WERI-Rb-1 (cell line): ENCODE measurements around the gene GYPE.
"Not testable (repeated sequence)": the region's sequence is repeated elsewhere in the genome, so short reads cannot be mapped to it uniquely, and the experiment has no call there.

ENCODE experiments used
- DNase-seq: peaks from one replicate; pipeline ENCODE4 v3.0.0-alpha.2; 2020
- H3K27ac ChIP-seq: fragments of 250-450 bp; sonication (Bioruptor Pico); 2 replicates; pipeline ENCODE4 v1.5.1; 2020; ENCODE audit warnings: mild to moderate bottlenecking, moderate library complexity
- H3K27me3 ChIP-seq: fragments of 250-450 bp; sonication (Bioruptor Pico); 2 replicates; pipeline ENCODE4 v1.5.1; 2021; ENCODE audit warnings: mild to moderate bottlenecking, low read depth, moderate library complexity; ENCODE audit not compliant: insufficient read depth, severe bottlenecking
- H3K36me3 ChIP-seq: fragments of 250-450 bp; sonication (Bioruptor Pico); 2 replicates; pipeline ENCODE4 v1.5.1; 2020; ENCODE audit warnings: mild to moderate bottlenecking, moderate library complexity
- H3K4me3 ChIP-seq: 2 replicates; pipeline ENCODE4 v1.5.1; 2011; ENCODE audit warnings: low read depth, mild to moderate bottlenecking, control low read depth, low read length
- H3K9me3 ChIP-seq: fragments of 250-450 bp; sonication (Bioruptor Pico); 2 replicates; pipeline ENCODE4 v1.5.1; 2021; ENCODE audit warnings: mild to moderate bottlenecking, moderate library complexity; ENCODE audit not compliant: severe bottlenecking
- TF ChIP-seq, protein P1 (sequence below): IDR thresholded peaks from 2 replicates; pipeline ENCODE4 v1.5.1; 2011; ENCODE audit warnings: low read depth, mild to moderate bottlenecking, control low read depth, inconsistent platforms, low read length

GYPE gene

DNA sequence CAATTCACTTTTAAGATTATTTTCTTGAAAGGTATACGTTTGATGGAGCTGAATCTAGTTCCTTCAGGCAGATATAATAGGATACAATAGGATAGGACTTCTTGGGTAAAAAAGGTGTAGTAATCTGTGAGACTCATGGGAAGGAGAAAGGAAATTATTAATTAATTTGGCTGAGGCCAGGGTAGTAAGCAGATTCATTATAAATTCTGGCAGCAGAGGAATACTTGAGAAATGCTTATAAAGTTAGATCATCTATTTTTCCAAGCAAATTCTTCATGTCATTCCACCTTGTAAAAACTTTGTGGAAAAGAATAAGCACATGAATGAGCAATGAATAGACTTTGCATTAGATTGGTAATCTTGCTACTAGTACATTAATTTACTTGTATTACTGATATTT lies 46.9 kb downstream of the GYPE start:
- TF ChIP-seq, protein P1, sequence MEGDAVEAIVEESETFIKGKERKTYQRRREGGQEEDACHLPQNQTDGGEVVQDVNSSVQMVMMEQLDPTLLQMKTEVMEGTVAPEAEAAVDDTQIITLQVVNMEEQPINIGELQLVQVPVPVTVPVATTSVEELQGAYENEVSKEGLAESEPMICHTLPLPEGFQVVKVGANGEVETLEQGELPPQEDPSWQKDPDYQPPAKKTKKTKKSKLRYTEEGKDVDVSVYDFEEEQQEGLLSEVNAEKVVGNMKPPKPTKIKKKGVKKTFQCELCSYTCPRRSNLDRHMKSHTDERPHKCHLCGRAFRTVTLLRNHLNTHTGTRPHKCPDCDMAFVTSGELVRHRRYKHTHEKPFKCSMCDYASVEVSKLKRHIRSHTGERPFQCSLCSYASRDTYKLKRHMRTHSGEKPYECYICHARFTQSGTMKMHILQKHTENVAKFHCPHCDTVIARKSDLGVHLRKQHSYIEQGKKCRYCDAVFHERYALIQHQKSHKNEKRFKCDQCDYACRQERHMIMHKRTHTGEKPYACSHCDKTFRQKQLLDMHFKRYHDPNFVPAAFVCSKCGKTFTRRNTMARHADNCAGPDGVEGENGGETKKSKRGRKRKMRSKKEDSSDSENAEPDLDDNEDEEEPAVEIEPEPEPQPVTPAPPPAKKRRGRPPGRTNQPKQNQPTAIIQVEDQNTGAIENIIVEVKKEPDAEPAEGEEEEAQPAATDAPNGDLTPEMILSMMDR: no peak
- no peak overlapping the region for H3K27ac ChIP-seq
- no peaks in the 10 kb centered on the region for H3K27me3 ChIP-seq
- DNase-seq: no peak
- no peaks in the 10 kb centered on the region for H3K9me3 ChIP-seq
- no peak overlapping the region for H3K4me3 ChIP-seq
- no peaks in the 10 kb centered on the region for H3K36me3 ChIP-seq

DNA sequence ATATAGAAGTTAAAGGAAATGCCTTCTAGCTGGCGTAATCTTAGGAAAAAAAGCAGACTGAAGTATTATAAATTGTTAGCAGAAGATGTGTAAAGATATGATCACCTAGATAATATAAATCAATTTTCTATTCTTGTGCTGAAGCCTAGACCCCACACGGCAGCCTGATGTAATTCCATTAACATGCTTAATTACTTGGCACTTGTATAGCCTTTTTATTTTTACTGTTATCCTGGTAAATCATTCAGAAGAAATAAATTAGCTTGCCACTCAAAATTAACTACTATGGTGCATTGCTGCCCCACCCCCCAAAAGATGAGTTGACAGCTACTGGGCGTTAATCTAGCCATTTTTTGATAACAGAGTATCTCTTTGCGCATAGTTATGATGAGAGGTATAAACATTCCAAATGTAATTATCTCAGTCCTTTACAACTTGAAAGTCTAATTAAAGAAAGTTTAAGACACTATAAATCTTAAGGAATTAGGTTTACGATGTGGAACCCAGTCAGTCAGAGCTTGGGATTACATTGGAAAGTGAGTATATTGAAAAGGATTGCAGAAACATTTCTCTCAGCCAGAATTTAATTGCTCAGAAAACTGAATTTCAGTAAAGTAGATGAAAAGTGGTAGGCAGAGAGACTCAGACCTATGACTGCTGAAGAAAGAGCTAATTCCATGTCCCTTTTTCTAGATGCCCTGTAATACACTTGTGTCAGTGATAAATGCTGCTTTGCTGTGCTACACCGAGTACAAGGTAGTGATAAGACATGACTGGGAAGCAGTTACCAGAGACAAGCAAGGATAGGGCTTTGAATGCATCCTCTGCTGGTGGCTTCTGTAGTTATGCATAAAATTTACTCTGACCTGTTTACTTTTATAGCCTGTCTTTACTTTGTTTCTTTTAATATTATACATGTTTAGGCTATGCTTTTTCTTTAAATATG lies 47.7 kb downstream of the GYPE start:
- not testable (repeated sequence) for DNase-seq, H3K9me3 ChIP-seq, H3K27ac ChIP-seq, H3K4me3 ChIP-seq, H3K27me3 ChIP-seq, H3K36me3 ChIP-seq

DNA sequence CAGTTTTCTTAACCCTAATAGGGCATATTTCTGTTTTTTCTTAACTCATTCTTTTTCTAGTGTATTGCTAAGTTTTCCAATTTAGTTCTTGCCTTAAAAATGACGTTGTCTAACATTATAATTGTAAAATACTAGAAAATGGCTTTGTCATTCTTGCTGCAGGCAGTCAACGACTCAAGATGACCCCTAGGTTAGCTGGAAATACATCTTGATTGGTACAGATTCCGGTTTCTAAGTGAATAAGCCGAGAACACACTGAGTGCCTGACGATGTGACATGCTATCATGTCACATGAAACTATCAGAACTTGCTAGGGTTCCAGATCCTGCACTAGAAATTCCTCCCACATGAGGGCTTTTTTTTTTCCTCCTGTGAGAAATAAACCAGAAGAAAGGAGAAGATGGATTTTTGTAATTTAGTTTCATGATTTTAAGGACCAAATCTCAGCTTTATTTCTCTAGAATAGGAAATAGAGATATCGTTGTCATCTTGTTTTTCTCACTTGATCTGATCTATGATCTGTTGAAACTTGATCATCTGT lies 49.3 kb downstream of the GYPE start:
- H3K27me3 ChIP-seq, H3K4me3 ChIP-seq, H3K36me3 ChIP-seq, H3K27ac ChIP-seq, DNase-seq, H3K9me3 ChIP-seq: not testable (repeated sequence)

DNA sequence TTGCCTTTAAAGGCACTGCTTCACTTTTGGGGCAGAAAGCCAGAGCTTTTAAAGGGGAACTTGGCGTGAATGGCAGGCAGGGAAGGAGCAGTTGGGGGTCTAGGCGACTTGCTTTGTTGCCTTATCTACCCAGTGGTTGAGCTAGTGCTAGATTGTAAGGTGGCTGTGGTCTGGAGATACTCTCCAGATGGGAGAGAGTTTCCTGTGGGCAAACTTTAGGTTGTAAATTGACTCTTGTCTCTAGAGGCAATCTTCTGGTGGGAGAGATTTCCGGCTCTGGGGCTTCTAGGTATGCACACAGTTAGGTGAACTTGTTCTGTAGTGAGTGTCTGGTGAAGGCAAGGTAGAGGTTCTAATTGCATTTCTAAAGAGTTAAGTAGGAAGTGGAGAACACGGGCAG lies 50.7 kb downstream of the GYPE start:
- not testable (repeated sequence) for H3K27me3 ChIP-seq, DNase-seq, H3K4me3 ChIP-seq, H3K36me3 ChIP-seq, H3K9me3 ChIP-seq, H3K27ac ChIP-seq

DNA sequence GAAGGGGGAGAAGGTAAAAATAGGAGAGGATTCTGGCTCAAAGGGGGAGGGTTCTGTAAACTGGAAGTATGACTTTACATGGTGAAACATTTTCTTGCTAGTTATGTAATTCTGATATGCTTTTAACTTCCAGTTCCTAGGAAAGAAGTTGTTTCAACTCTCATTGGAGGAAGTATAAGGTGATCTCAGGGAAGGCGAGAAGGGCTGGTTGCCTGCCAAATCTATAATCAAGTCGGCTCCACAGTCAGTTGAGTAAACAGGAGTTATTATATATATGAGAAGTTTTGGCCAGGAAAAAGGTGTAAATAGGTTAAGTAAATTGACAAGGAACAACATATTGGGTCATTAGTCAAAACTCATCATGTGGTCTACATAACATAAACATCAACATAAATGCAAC lies 56.1 kb downstream of the GYPE start:
- H3K27ac ChIP-seq, H3K36me3 ChIP-seq, DNase-seq, H3K4me3 ChIP-seq, H3K9me3 ChIP-seq, H3K27me3 ChIP-seq: not testable (repeated sequence)

DNA sequence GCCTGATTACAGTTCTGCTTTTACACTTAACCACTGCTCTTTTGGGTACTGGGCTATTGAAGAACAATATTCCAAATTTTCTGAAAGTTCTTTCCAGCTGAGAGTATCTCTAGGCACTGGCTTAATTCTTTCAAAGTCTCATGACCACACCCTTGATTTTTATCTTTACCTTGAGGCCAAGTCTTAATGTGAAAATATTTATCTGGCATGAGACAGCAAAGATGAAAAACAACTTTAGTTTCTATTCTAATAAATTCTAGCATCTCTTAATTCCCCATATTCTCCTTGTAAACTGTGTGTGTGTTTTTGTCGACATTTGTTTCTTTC lies 61.9 kb downstream of the GYPE start:
- H3K9me3 ChIP-seq, DNase-seq, H3K4me3 ChIP-seq, H3K27ac ChIP-seq, H3K36me3 ChIP-seq, H3K27me3 ChIP-seq: not testable (repeated sequence)

DNA sequence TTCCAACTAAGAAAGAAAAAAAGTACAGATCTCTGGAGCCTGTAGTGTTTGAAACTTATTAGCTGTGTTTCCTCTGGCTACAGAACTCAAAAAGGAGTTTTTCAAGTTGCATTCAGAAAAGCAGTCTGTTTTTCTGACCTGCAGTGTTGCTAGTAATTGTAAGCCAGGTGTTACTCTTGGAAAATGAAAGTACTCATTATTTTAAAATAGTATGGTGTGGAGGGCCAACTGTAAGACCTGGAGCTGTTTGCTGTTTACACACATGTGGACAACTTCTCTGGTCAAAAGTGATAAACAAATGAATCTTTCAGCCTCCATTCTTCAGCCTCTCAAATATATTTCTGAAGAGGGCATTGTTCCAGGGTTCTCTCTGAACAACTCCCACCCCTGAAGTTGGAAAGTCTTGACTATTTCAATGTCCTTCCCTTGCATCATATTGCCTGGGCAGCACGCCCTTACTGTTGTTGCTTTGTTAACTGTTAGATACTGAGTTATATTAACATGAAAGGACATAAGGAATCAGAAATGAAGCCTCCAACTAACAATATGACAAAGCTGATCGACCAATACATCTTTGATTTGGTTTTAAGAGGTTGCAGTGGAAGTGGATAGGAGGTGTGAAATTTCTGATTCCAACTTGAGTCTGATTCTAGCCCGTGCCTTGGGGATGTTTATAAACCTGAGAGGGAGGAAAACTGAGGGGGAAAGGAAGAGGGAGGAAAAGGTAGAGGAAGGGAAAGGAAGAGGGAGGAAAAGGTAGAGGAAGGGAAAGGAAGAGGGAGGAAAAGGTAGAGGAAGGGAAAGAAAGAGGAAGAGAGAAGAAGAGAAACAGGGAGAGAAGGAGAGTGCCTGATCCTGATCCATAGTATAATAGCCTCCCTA lies 62.5 kb downstream of the GYPE start:
- H3K9me3 ChIP-seq, H3K27me3 ChIP-seq, H3K27ac ChIP-seq, DNase-seq, H3K36me3 ChIP-seq, H3K4me3 ChIP-seq: not testable (repeated sequence)

DNA sequence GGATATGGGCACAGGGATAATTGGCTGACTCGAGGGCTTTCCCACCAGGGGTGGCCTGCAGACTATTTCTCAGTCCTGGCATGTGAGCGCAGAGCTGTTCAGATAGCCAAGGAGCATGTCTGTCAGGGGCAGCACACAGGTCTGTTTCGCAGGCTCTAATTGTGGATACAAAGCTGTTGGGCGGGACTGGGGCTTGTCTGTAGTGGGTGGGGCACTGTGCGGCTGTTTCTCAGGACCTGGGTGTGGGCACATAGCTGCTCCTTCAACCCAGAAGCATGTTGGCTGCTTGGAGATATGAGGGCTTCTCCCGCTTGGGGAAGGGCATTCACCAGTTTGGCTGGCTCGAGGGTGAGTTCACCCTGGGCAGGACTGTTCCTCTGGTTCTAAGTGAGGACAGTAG lies 65.9 kb downstream of the GYPE start:
- not testable (repeated sequence) for H3K27ac ChIP-seq, DNase-seq, H3K4me3 ChIP-seq, H3K9me3 ChIP-seq, H3K27me3 ChIP-seq, H3K36me3 ChIP-seq

DNA sequence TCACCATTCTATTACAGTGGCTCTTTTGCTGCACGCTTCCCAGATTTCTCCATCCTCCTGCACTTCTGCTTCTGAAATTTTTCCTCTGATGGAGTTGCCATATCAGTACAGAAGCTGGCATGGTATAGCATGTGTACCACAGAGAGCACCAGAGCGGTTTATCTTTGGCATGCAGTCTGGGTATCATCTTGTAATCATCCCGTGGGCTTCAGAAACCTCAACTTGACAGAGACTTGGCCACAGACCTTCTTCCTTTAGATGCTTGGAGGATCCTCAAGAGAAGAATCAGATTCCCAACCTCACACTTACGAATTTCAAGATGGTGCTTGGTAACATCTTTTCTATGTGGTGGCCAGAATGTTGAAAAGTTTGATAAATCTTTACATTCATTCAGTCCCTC lies 71.2 kb downstream of the GYPE start:
- H3K27ac ChIP-seq, H3K27me3 ChIP-seq, H3K36me3 ChIP-seq, H3K9me3 ChIP-seq, H3K4me3 ChIP-seq, DNase-seq: not testable (repeated sequence)

DNA sequence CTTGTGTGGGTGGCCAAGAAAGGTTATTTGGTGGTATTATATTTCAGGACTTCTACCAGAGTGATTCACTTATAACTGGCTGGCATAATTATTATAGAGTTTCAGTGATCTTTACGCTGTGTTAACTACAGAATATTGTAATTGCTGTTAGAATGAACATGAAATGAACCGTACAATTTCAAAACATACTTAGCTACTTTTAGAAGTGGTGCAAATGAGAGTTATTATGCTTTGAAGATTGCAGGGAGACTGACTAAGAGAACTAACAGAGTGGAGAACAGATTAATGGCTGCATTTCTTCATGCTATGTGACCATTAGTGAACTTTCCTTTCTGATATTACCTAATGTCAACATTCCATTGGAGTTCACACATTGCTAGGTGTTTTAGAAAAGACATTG lies 71.7 kb downstream of the GYPE start:
- not testable (repeated sequence) for H3K27me3 ChIP-seq, H3K36me3 ChIP-seq, H3K4me3 ChIP-seq, DNase-seq, H3K27ac ChIP-seq, H3K9me3 ChIP-seq

DNA sequence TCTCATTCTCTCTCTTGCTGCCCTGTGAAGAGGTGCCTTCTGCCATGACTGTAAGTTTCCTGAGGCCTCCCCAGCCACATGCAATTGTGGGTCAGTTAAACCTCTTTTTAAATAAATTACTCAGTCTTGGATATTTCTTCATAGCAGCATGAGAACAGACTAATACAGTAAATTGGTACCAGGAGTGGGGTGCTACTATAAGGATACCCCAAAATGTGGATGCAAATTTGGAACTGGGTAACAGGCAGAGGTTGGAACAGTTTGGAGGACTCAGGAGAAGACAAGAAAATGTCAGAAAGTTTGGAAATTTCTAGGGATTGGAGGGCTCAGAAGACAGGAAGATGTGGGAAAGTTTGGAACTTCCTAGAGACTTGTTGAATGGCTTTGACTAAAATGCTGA lies 74.8 kb downstream of the GYPE start:
- H3K36me3 ChIP-seq, DNase-seq, H3K27ac ChIP-seq, H3K9me3 ChIP-seq, H3K27me3 ChIP-seq, H3K4me3 ChIP-seq: not testable (repeated sequence)

DNA sequence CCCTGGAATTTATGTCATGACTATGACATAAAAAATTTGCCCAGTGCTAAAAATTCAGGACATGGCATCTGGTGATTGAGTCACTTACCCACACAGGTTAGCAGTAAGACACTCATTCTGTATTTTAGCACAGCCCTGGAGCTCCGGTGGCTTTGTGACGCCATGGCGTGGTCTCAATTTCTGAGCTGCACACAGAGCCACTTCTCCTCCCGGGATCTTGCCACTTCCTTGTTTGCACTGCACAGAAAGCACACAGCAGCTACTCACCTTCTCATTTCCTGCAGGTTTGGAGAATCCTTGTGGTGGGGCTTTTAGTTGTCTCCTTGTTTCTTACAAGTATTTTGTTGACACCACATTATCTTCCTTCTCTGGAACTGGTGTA lies 76.1 kb downstream of the GYPE start:
- DNase-seq, H3K36me3 ChIP-seq, H3K9me3 ChIP-seq, H3K27me3 ChIP-seq, H3K4me3 ChIP-seq, H3K27ac ChIP-seq: not testable (repeated sequence)
